GM12878 (cell line): ENCODE data around the gene PCIF1. TPM values are rescaled to one million over a fixed set of nuclear protein-coding genes. Genes with fewer than 3 reads are reported as not detected.

ENCODE experiments used
- ATF3 ChIP-seq: IDR thresholded peaks from 2 replicates; pipeline ENCODE4 v1.6.1; 2011; ENCODE audit warnings: low read depth, mild to moderate bottlenecking, low read length, moderate library complexity, borderline replicate concordance; ENCODE audit errors: extremely low read depth
- BACH1 ChIP-seq: fragments of 450-650 bp; IDR thresholded peaks from 2 replicates; pipeline ENCODE4 v1.6.1; 2017; ENCODE audit warnings: mild to moderate bottlenecking, borderline replicate concordance
- BCL11A ChIP-seq: IDR thresholded peaks from 2 replicates; pipeline ENCODE4 v1.6.1; 2011; ENCODE audit warnings: low read depth, low read length
- BCLAF1 ChIP-seq: fragments of 450-650 bp; IDR thresholded peaks from 2 replicates; pipeline ENCODE4 v1.6.1; 2017; ENCODE audit warnings: antibody characterized with exemption, mild to moderate bottlenecking, moderate library complexity
- E2F4 ChIP-seq: IDR thresholded peaks from 2 replicates; pipeline ENCODE4 v1.6.1; 2012; ENCODE audit warnings: low read depth, low read length, improper control_type of control experiment
- E4F1 ChIP-seq: fragments of 450-650 bp; IDR thresholded peaks from 2 replicates; pipeline ENCODE4 v1.6.1; 2018; ENCODE audit warnings: borderline replicate concordance, mild to moderate bottlenecking; ENCODE audit not compliant: partially characterized antibody
- EP300 ChIP-seq, 2 experiments: fragments of 150-350 bp in 1 of 2; IDR thresholded peaks; 2 replicates each; pipeline ENCODE4 v1.6.1; 2011 to 2012; ENCODE audit warnings: low read depth in 2 of 2, low read length in 2 of 2, borderline replicate concordance in 1 of 2, improper control_type of control experiment in 1 of 2, inconsistent platforms in 1 of 2; ENCODE audit not compliant: control insufficient read depth in 1 of 2
- FOXM1 ChIP-seq: IDR thresholded peaks from 2 replicates; pipeline ENCODE4 v1.6.1; 2012; ENCODE audit warnings: low read depth, mild to moderate bottlenecking, inconsistent platforms, low read length, moderate library complexity
- HDGF ChIP-seq: fragments of 450-650 bp; IDR thresholded peaks from 2 replicates; pipeline ENCODE4 v1.6.1; 2016; ENCODE audit warnings: antibody characterized with exemption
- KLF5 ChIP-seq: fragments of 450-650 bp; IDR thresholded peaks from 2 replicates; pipeline ENCODE4 v1.6.1; 2014; ENCODE audit warnings: mild to moderate bottlenecking; ENCODE audit not compliant: partially characterized antibody
- NFXL1 ChIP-seq: fragments of 450-650 bp; IDR thresholded peaks from 2 replicates; pipeline ENCODE4 v1.6.1; 2017; ENCODE audit warnings: antibody characterized with exemption, mild to moderate bottlenecking, borderline replicate concordance
- NR2C1 ChIP-seq: fragments of 450-650 bp; IDR thresholded peaks from 2 replicates; pipeline ENCODE4 v1.6.1; 2017; ENCODE audit warnings: antibody characterized with exemption, mild to moderate bottlenecking, moderate library complexity
- SKIL ChIP-seq: fragments of 450-650 bp; IDR thresholded peaks from 2 replicates; pipeline ENCODE4 v1.6.1; 2017; ENCODE audit warnings: mild to moderate bottlenecking, low read depth, inconsistent platforms; ENCODE audit not compliant: poor library complexity, severe bottlenecking
- SMC3 ChIP-seq: IDR thresholded peaks from 2 replicates; pipeline ENCODE4 v1.6.1; 2011; ENCODE audit warnings: low read length, improper control_type of control experiment, borderline replicate concordance
- TARDBP ChIP-seq: IDR thresholded peaks from 2 replicates; pipeline ENCODE4 v1.6.1; 2016; ENCODE audit warnings: borderline replicate concordance
- ZNF207 ChIP-seq: fragments of 450-650 bp; IDR thresholded peaks from 2 replicates; pipeline ENCODE4 v1.6.1; 2014; ENCODE audit warnings: antibody characterized with exemption, mild to moderate bottlenecking, borderline replicate concordance
- polyA plus RNA-seq, 11 experiments: library from polyadenylated mRNA; depleted of rRNA in 4 of 11; unstranded in 6 of 11; stranded (reverse) in 5 of 11; fragments of >200 nt; fragmentation: Nextera tagmentation in 4 of 11; fragmentation: Illumina TruSeq in 1 of 11; extraction: Ambion mirVana in 4 of 11; extraction: Trizol in 1 of 11; gene quantifications; 1 replicate in 1 of 11; 2 replicates in 10 of 11; pipeline versions ENCODE4 v1.2.1 to v1.2.3, GENCODE V29; 2011 to 2016; ENCODE audit warnings: inconsistent platforms in 2 of 11, missing spikeins in 2 of 11, low read depth in 1 of 11
- total RNA-seq, 4 experiments: library from RNA; depleted of rRNA in 3 of 4; stranded (reverse); fragments of >200 nt in 3 of 4; fragmentation: Illumina TruSeq in 1 of 4; extraction: Trizol in 1 of 4; gene quantifications; 2 replicates each; pipeline versions ENCODE4 v1.2.1 to v1.2.3, GENCODE V29; 2013 to 2021

The PCIF1 gene
- total and polyA plus RNA-seq, 10 of the 15 experiments (the other 5 are each of a cell fraction or from before 2014, with no cell fraction given): 8.4 to 32.9 (median 17.6) TPM

- TF ChIP-seq BCLAF1 (no peak), FOXM1 (no peak), SKIL (no peak), TARDBP (0 out of 2 replicates have a peak, but pooled peaks have one; percentile 43), BACH1 (peak; percentile 89), ZNF207 (peak; percentile 67; the same call in 1 of the 2 replicates), E2F4 (0 out of 2 replicates have a peak, but pooled peaks have one; percentile 9), E4F1 (no peak), ATF3 (peak; percentile 45; the same call in 1 of the 2 replicates), SMC3 (no peak), EP300 (IDR thresholded peaks at IDR 0.05; ENCODE audit: borderline replicate concordance in 1 of 2, control insufficient read depth in 1 of 2, low read depth in 2 of 2, low read length in 2 of 2) (no peak), KLF5 (peak; percentile 51), NFXL1 (no peak), BCL11A (no peak), NR2C1 (peak; percentile 85), HDGF (peak; percentile 26; the same call in 1 of the 2 replicates)
Measured at GRCh38 chr20:45934586-45935415, at the start of gene PCIF1 (continued).
